Inferior parietal cortex (tissue), 1 donor: ENCODE results near the gene CLDN4.
"Not testable (repeated sequence)": the region's sequence is repeated elsewhere in the genome, so short reads cannot be mapped to it uniquely, and the experiment has no call there.

ENCODE experiments used
- DNase-seq: peaks from one replicate; pipeline ENCODE4 v3.0.0-alpha.2; 2016; ENCODE audit errors: extremely low spot score

The CLDN4 gene

GRCh38 chr7:73823873-73824592, 6.8 kb upstream of the CLDN4 start:
- no peak for DNase-seq

GRCh38 chr7:73824986-73825385, 5.8 kb upstream of the CLDN4 start:
- no peak for DNase-seq

- no peak for DNase-seq
These were observed 3.2 kb upstream of the CLDN4 start for GRCh38 chr7:73827567-73828106.

GRCh38 chr7:73828107-73828803, 2.5 kb upstream of the CLDN4 start:
- DNase-seq: no peak

- DNase-seq: no peak
These were observed 1.8 kb upstream of the CLDN4 start for GRCh38 chr7:73828972-73829371.

- DNase-seq: no peak
These were observed 1.3 kb upstream of the CLDN4 start for GRCh38 chr7:73829505-73829904.

- DNase-seq: no peak
These were observed 695 bp upstream of the CLDN4 start for GRCh38 chr7:73829921-73830680.

GRCh38 chr7:73831584-73831833, 713 bp downstream of the CLDN4 start:
- no peak for DNase-seq

GRCh38 chr7:73831834-73832651, 1.2 kb downstream of the CLDN4 start:
- DNase-seq: no peak

GRCh38 chr7:73832806-73833205, 2.0 kb downstream of the CLDN4 start:
- no peak for DNase-seq

- no peak for DNase-seq
These were observed 2.6 kb downstream of the CLDN4 start for GRCh38 chr7:73833251-73833919.

GRCh38 chr7:73834626-73835191, 3.9 kb downstream of the CLDN4 start:
- no peak for DNase-seq

- DNase-seq: not testable (repeated sequence)
These were observed 6.4 kb downstream of the CLDN4 start for GRCh38 chr7:73837167-73837566.

GRCh38 chr7:73838642-73839041, 7.8 kb downstream of the CLDN4 start:
- DNase-seq: no peak

GRCh38 chr7:73839290-73839689, 8.5 kb downstream of the CLDN4 start:
- no peak for DNase-seq

- no peak for DNase-seq
These were observed 9.2 kb downstream of the CLDN4 start for GRCh38 chr7:73839743-73840714.

GRCh38 chr7:73840715-73841379, 10.1 kb downstream of the CLDN4 start:
- DNase-seq: no peak

- no peak for DNase-seq
These were observed 10.9 kb downstream of the CLDN4 start for GRCh38 chr7:73841689-73842066.
